Osteocyte (in vitro differentiated cells): ENCODE data around the gene CD82. TPM values are rescaled to one million over a fixed set of nuclear protein-coding genes. Genes with fewer than 3 reads are reported as not detected.

ENCODE experiments used
- DNase-seq: peaks from one replicate; pipeline ENCODE4 v3.0.0; 2021; ENCODE audit warnings: mixed read lengths; ENCODE audit not compliant: unreplicated experiment; ENCODE audit errors: extremely low spot score
- H3K27ac Mint-ChIP-seq: one replicate; pipeline ENCODE4 v1.8.0; 2021; ENCODE audit warnings: mild to moderate bottlenecking, mixed read lengths; ENCODE audit not compliant: unreplicated experiment
- H3K27me3 Mint-ChIP-seq: one replicate; pipeline ENCODE4 v1.8.0; 2021; ENCODE audit warnings: mixed read lengths; ENCODE audit not compliant: unreplicated experiment
- H3K36me3 Mint-ChIP-seq: one replicate; pipeline ENCODE4 v1.8.0; 2021; ENCODE audit warnings: mixed read lengths; ENCODE audit not compliant: unreplicated experiment
- H3K4me1 Mint-ChIP-seq: one replicate; pipeline ENCODE4 v1.8.0; 2021; ENCODE audit warnings: mixed read lengths; ENCODE audit not compliant: unreplicated experiment
- H3K4me3 Mint-ChIP-seq: one replicate; pipeline ENCODE4 v1.8.0; 2021; ENCODE audit warnings: mild to moderate bottlenecking, moderate library complexity, mixed read lengths; ENCODE audit not compliant: unreplicated experiment
- H3K9me3 Mint-ChIP-seq: one replicate; pipeline ENCODE4 v1.8.0; 2021; ENCODE audit warnings: mixed read lengths; ENCODE audit not compliant: unreplicated experiment
- total RNA-seq: library from RNA; stranded (reverse); gene quantifications from 2 replicates; pipeline ENCODE4 v1.2.1, GENCODE V29; 2021
- TF ChIP-seq, protein P1 (sequence below): fragments of 200-600 bp; sonication (generic); IDR thresholded peaks from 2 replicates; pipeline ENCODE4 v1.5.0; 2021; ENCODE audit warnings: antibody characterized with exemption, mild to moderate bottlenecking, moderate library complexity

Gene CD82
- total RNA-seq, 1 donor from 2014 or later, result 34.6 TPM

DNA sequence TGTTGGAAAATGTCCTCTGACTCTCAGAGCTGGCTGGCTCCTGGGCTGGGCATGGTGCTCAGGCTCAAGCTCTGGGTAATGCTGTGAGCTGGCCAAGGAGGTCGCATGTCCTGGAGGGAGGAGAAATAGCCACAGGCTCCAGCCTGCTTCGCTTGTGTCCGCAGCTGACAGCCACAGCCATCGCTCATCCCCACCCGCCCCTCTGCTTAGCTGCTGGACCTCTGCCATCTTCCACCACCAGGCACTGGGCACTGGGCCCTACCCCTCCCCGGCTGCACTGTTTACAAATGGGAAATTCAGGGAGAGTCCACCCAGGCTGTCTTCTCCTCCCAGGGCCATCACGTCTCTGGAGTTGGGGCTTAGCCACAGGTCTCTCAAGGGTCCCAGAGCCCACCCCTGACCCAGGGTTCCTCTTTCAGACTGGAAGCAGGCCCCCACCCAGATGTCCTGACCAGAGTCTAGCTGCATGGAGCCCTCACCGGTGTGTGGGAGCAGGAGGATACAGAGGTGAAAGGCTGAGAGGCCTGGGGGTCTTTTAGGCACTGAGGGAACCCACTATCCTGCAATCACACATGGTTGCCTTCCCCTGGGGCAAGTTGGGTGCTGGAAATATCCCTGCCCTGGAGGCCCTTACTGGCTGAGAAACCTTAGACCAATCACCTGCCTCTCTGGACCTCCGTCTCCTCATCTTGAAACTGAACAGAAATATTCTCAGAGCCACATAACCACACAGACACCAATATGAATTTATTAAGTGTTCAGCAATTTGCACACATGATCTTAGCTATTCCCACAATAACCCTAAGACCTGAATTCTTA lies 62.7 kb downstream of the CD82 start:
- Mint-ChIP-seq H3K27ac (peak overlapping the region; percentile 61), H3K27me3 (peaks cover 2% of the 10 kb centered on the region), H3K4me1 (peaks cover 24% of the 10 kb centered on the region), H3K4me3 (no peak overlapping the region), H3K9me3 (no peaks in the 10 kb centered on the region), H3K36me3 (no peaks in the 10 kb centered on the region)
- DNase-seq, result peak; percentile 95
- TF ChIP-seq, protein P1, sequence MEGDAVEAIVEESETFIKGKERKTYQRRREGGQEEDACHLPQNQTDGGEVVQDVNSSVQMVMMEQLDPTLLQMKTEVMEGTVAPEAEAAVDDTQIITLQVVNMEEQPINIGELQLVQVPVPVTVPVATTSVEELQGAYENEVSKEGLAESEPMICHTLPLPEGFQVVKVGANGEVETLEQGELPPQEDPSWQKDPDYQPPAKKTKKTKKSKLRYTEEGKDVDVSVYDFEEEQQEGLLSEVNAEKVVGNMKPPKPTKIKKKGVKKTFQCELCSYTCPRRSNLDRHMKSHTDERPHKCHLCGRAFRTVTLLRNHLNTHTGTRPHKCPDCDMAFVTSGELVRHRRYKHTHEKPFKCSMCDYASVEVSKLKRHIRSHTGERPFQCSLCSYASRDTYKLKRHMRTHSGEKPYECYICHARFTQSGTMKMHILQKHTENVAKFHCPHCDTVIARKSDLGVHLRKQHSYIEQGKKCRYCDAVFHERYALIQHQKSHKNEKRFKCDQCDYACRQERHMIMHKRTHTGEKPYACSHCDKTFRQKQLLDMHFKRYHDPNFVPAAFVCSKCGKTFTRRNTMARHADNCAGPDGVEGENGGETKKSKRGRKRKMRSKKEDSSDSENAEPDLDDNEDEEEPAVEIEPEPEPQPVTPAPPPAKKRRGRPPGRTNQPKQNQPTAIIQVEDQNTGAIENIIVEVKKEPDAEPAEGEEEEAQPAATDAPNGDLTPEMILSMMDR, result no peak

- Mint-ChIP-seq H3K27ac (no peak overlapping the region), H3K9me3 (no peaks in the 10 kb centered on the region), H3K4me1 (peaks cover 24% of the 10 kb centered on the region), H3K36me3 (no peaks in the 10 kb centered on the region), H3K27me3 (peaks cover 2% of the 10 kb centered on the region), H3K4me3 (no peak overlapping the region)
- TF ChIP-seq, protein P1, result no peak
- peak; percentile 65 for DNase-seq
Observed at GRCh38 chr11:44628730-44629700, 63.6 kb downstream of the CD82 start.

DNA sequence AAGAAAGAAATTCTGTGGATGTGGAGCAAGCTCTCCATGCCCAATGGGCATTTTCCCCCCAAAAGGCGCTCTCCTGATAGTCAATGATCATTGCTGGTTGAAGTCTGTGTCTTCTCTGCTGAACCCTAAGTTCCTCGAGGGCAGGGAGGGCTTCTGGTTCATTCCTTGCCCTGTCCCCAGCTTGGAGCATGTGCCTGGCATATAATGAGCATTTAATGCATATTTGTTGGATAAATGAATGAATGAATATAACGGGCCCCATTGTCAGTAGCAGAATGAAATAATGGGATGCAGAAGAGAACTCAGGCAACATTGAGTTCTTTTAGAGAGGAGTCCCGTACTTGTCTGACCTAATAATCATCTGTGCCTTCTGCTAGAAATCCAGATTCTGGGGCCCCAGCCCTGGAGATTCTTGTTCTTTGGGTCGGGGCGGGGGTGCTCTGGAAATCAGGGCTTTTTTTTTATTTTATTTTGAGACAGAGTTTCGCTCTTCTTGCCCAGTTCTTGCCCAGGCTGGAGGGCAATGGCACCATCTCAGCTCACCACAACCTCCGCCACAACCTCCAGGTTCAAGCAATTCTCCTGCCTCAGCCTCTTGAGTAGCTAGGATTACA lies 64.4 kb downstream of the CD82 start:
- Mint-ChIP-seq H3K36me3 (no peaks in the 10 kb centered on the region), H3K27me3 (peaks cover 2% of the 10 kb centered on the region)
- DNase-seq, result no peak

GRCh38 chr11:44630511-44631210 lies 65.2 kb downstream of the CD82 start:
- H3K4me3 Mint-ChIP-seq, result no peak overlapping the region
- no peaks in the 10 kb centered on the region for H3K9me3 Mint-ChIP-seq
- H3K27ac Mint-ChIP-seq, result no peak overlapping the region
- TF ChIP-seq, protein P1, result no peak
- peaks cover 28% of the 10 kb centered on the region for H3K4me1 Mint-ChIP-seq
- H3K36me3 Mint-ChIP-seq, result no peaks in the 10 kb centered on the region
- H3K27me3 Mint-ChIP-seq, result peaks cover 10% of the 10 kb centered on the region
- DNase-seq, result peak; percentile 64

More for the DNA sequence above, 64.4 kb downstream of the CD82 start:
- H3K4me3 Mint-ChIP-seq, result no peak overlapping the region
- no peak overlapping the region for H3K27ac Mint-ChIP-seq
- H3K9me3 Mint-ChIP-seq, result no peaks in the 10 kb centered on the region
- TF ChIP-seq, protein P1, result no peak
- peaks cover 26% of the 10 kb centered on the region for H3K4me1 Mint-ChIP-seq
